GM12873 (cell line): ENCODE measurements around the gene IGDCC3.

Experiments
- CTCF ChIP-seq: IDR thresholded peaks from 2 replicates; pipeline ENCODE4 v1.5.1; 2012; ENCODE audit warnings: low read depth, mild to moderate bottlenecking, moderate library complexity, low read length, control low read depth; ENCODE audit not compliant: insufficient read depth; ENCODE audit errors: missing control alignments

The IGDCC3 gene

GRCh38 chr15:65410972-65411371 is 33.2 kb upstream of the IGDCC3 start:
- TF ChIP-seq CTCF = no peak

GRCh38 chr15:65410036-65410435 is 32.2 kb upstream of the IGDCC3 start:
- TF ChIP-seq CTCF = no peak

GRCh38 chr15:65409036-65409631 is 31.3 kb upstream of the IGDCC3 start:
- no peak for TF ChIP-seq CTCF

DNA sequence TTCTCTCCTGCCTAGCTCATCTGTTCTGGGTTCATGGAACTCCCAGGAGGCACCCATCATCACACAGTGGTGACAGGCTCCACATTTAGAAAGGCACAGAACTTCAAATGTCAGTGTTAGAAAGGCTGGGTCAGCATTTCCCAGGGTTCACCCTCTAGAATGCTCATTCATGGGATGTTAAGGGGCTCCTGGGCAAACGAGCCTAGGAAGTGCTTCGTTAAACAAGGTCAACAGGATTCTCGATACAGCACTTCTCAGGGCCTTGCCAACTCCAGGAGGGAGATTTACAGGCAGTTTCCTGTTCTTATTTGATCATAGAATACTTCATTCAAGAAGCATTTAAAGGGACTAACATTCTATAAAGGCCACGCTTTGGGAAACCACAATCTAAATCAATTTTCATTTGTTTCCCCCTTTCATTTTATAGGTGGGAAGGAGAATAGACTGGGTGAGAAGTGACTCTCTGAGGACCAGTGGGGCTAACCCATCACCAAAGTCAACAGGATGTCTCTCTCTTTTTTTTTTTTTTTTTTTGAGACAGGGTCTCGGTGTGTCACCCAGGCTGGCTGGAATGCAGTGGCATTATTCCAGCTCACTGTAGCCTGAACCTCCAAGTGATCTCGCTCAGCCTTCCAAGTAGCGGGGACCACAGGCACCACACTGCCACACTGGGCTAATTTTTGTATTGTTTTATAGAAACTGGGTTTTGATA is 30.7 kb upstream of the IGDCC3 start:
- no peak for TF ChIP-seq CTCF

DNA sequence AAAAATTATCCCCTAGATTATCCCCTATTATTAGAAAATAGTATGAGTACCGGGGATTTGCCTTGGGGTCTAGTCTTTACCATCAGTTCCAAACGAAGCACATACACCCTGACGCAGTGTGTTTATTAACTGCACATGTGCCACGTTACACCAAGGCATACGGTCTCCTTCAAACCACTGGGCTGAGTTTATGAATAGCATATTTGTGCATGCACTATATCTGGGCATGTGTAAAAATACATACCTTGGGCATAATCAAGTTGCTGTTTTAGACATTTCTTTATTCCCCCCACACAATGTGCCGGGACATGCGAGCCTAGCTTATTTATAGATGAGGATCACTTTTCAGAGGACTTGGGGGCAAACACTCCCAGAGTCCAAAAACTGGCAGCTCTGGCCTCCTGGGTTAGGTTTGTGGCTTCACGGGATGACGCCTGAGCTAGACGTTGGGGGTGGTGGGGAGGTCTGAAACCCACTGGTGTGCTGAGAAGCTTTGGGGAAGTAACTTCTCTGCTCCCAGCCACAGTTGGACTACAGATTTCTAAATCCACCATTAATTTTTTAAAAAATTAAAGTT is 28.7 kb upstream of the IGDCC3 start:
- no peak for TF ChIP-seq CTCF

DNA sequence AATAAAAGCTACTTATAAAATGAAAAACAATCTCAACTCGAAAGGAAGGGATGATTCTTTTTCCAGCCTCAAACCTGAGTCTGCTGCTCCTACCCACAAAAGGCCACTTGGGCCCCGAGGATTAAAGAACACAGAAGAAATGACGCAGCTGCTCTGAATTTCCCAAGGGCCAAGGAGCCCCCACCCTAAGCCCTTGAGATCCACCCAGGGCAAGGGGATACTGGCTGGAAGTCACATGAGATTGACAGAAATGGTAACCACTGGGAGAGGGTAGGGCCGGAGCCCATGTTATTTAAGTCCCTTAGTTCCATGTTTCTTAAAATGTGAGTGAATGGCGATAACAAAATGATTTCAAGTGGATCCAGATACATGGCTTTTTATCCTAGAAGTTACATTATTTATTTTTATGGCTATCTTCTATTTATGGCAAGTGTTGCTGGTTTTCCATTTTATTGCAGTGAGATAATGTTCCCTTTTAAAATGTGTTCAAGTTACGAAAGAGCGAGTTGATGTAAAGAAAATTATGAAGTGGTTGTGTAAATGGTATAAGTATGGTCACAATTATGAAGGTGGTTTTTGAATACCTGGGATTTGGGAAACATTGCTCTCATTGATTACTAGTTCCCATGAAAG is 28.1 kb upstream of the IGDCC3 start:
- TF ChIP-seq CTCF = no peak

DNA sequence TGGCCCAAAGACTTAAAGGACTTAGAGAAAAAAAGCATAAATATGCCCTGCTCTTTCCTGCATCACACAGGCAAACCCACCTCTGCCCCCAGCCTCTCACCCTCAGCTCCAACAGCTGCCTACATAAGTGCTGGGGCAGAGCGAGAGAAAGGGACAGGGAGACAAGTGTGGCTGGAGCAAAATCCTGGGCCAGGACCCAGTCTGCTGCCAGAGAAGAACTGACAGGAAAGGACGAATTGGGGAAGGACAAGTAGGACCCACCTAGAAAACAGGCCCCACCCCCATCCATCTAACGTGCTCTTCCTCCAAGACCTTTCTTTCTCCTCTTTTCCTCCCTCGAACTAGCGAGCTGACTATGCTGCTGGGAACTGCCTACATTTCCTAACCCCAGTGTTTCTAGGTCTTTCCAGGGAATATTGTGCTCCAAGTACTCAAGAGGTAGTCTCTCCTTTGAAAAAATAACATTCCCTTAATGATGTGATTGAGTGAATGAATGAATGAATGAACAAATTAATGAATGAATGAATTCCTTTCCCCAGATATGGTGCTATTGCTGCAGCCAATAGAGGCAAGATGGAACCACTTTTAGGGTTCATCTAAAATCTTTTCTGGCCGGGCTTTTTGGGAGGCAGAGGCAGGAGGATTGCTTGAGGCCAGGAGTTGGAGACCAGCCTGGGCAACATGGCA is 26.5 kb upstream of the IGDCC3 start:
- TF ChIP-seq CTCF = no peak
